ENCODE data around the gene MRPL10. TPM values are rescaled to one million over a fixed set of nuclear protein-coding genes. Genes with fewer than 3 reads are reported as not detected.

MRPL10 gene
- total and polyA plus RNA-seq, 2 donors from 2014 or later = 38.3 to 52.2 TPM

DNA sequence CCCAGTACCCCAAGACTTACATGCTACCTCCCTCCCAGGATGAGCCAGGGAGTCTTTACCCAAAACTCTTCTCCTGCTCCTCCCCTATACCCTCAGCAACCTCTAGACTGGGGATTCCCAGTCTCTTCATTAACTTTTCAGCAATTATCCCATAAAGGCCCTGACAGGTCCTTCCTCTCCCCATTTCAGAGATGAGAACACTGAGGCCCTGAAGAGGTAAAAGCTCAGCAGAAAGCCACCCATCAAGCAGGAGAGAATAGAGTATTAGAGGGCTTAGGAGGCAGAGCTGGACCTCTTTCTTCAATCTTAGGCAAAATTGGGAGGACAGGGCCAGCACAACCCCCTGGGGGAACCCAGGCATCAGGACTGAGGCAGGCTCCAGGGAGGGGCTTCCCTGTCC lies 25.5 kb upstream of the MRPL10 start:
- Histone ChIP-seq H3K4me3 (ENCODE audit: low read length in 3 of 3) (no peak overlapping the region), H3K9me3 (ENCODE audit: control insufficient read depth in 2 of 3, insufficient read depth in 1 of 3, low read length in 3 of 3) (no peaks in the 10 kb centered on the region), H3K4me1 (ENCODE audit: control insufficient read depth in 2 of 3, insufficient read depth in 2 of 3, low read depth in 1 of 3, low read length in 3 of 3) (peaks cover 0 to 3% (median 0%) of the 10 kb centered on the region in 3 donors), H3K27ac (ENCODE audit: low read depth in 2 of 2, low read length in 2 of 2) (no peak overlapping the region), H3K36me3 (ENCODE audit: control insufficient read depth in 2 of 3, insufficient read depth in 3 of 3, low read length in 3 of 3) (no peaks in the 10 kb centered on the region), H3K9ac (ENCODE audit: low read length in 3 of 3) (no peak overlapping the region), H3K27me3 (ENCODE audit: control insufficient read depth, insufficient read depth, low read length) (peaks cover 29% of the 10 kb centered on the region)
- no peak for FAIRE-seq
- intact Hi-C loops (cut with DNase I) = no loop called here
- no peak for DNase-seq
- TF ChIP-seq, protein P1, sequence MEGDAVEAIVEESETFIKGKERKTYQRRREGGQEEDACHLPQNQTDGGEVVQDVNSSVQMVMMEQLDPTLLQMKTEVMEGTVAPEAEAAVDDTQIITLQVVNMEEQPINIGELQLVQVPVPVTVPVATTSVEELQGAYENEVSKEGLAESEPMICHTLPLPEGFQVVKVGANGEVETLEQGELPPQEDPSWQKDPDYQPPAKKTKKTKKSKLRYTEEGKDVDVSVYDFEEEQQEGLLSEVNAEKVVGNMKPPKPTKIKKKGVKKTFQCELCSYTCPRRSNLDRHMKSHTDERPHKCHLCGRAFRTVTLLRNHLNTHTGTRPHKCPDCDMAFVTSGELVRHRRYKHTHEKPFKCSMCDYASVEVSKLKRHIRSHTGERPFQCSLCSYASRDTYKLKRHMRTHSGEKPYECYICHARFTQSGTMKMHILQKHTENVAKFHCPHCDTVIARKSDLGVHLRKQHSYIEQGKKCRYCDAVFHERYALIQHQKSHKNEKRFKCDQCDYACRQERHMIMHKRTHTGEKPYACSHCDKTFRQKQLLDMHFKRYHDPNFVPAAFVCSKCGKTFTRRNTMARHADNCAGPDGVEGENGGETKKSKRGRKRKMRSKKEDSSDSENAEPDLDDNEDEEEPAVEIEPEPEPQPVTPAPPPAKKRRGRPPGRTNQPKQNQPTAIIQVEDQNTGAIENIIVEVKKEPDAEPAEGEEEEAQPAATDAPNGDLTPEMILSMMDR (IDR thresholded peaks at IDR 0.05; ENCODE audit: borderline replicate concordance, extremely low read depth, insufficient read depth) = no peak

DNA sequence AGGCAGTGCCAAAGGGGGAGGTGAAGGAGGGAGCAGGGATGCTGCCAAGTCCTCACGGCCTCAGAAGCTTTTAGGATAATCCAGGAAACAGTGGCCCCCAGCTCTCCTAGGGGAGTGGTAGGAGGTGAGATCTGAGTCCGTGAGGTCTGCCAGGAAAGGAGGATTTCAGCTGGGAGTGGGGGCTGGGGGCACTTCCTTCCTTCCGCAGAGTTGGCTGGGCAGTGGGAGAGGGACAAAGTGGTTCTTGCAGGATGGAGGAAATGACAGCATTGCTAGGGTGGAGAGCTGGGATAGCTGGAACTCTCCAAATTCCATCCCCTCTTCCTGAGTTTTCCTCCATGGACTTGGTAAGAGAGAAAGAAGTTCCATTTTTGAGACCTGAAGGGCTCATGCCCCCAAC lies 24.4 kb upstream of the MRPL10 start:
- H3K4me1 ChIP-seq (ENCODE audit: control insufficient read depth in 2 of 3, insufficient read depth in 2 of 3, low read depth in 1 of 3, low read length in 3 of 3) = peaks cover 0 to 3% (median 3%) of the 10 kb centered on the region in 3 donors
- H3K4me3 ChIP-seq (ENCODE audit: low read length in 3 of 3) = no peak overlapping the region
- H3K27ac ChIP-seq (ENCODE audit: low read depth in 2 of 2, low read length in 2 of 2) = peak overlapping the region in 1 of 2 donors; percentile 45
- intact Hi-C loops (cut with DNase I) = no loop called here
- TF ChIP-seq, protein P1 (IDR thresholded peaks at IDR 0.05; ENCODE audit: borderline replicate concordance, extremely low read depth, insufficient read depth) = no peak
- H3K9ac ChIP-seq (ENCODE audit: low read length in 3 of 3) = no peak overlapping the region
- DNase-seq (peak in 1 of 5 donors; percentile 50), FAIRE-seq (no peak)
- H3K9me3 ChIP-seq (ENCODE audit: control insufficient read depth in 2 of 3, insufficient read depth in 1 of 3, low read length in 3 of 3) = no peaks in the 10 kb centered on the region
- no peaks in the 10 kb centered on the region for H3K36me3 ChIP-seq (ENCODE audit: control insufficient read depth in 2 of 3, insufficient read depth in 3 of 3, low read length in 3 of 3)
- H3K27me3 ChIP-seq (ENCODE audit: control insufficient read depth, insufficient read depth, low read length) = peaks cover 31% of the 10 kb centered on the region

DNA sequence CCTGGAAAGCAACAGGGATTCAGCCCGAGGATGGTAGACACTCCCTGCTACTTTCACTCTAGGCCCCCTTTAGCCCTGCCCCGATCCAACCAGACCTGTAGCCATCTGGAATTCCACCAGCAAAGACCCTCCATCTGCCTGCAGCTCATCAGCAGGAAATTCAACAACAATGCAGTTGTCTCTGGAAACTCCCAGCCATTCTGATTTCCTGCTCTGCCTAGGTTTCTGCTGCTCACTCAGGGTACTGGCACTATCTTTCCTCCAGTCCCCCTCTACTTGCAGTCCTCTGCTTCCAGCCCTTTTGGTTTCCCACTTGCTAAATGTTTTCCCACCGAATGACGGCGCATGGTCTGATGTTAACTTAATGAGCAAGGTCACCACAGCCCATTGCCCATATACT lies 22.3 kb upstream of the MRPL10 start:
- peaks cover 38% of the 10 kb centered on the region for H3K27me3 ChIP-seq (ENCODE audit: control insufficient read depth, insufficient read depth, low read length)
- H3K4me1 ChIP-seq (ENCODE audit: control insufficient read depth in 2 of 3, insufficient read depth in 2 of 3, low read depth in 1 of 3, low read length in 3 of 3) = peaks cover 0 to 10% (median 3%) of the 10 kb centered on the region in 3 donors
- intact Hi-C loops (cut with DNase I) = no loop called here
- FAIRE-seq (no peak), DNase-seq (no peak)
- H3K9ac ChIP-seq (ENCODE audit: low read length in 3 of 3) = no peak overlapping the region
- H3K36me3 ChIP-seq (ENCODE audit: control insufficient read depth in 2 of 3, insufficient read depth in 3 of 3, low read length in 3 of 3) = no peaks in the 10 kb centered on the region
- H3K4me3 ChIP-seq (ENCODE audit: low read length in 3 of 3) = no peak overlapping the region
- H3K9me3 ChIP-seq (ENCODE audit: control insufficient read depth in 2 of 3, insufficient read depth in 1 of 3, low read length in 3 of 3) = no peaks in the 10 kb centered on the region
- TF ChIP-seq, protein P1 (IDR thresholded peaks at IDR 0.05; ENCODE audit: borderline replicate concordance, extremely low read depth, insufficient read depth) = no peak
- no peak overlapping the region for H3K27ac ChIP-seq (ENCODE audit: low read depth in 2 of 2, low read length in 2 of 2)
